Measurements from ENCODE around the gene MCHR1.

MCHR1 gene

GRCh38 chr22:40679964-40680818 lies 907 bp downstream of the MCHR1 start:
- peak; percentile 27 for DNase-seq (ENCODE audit: low read depth)
- no peak overlapping the region for H3K4me3 ChIP-seq (ENCODE audit: low read depth, low read length)
- TF ChIP-seq, protein P1, sequence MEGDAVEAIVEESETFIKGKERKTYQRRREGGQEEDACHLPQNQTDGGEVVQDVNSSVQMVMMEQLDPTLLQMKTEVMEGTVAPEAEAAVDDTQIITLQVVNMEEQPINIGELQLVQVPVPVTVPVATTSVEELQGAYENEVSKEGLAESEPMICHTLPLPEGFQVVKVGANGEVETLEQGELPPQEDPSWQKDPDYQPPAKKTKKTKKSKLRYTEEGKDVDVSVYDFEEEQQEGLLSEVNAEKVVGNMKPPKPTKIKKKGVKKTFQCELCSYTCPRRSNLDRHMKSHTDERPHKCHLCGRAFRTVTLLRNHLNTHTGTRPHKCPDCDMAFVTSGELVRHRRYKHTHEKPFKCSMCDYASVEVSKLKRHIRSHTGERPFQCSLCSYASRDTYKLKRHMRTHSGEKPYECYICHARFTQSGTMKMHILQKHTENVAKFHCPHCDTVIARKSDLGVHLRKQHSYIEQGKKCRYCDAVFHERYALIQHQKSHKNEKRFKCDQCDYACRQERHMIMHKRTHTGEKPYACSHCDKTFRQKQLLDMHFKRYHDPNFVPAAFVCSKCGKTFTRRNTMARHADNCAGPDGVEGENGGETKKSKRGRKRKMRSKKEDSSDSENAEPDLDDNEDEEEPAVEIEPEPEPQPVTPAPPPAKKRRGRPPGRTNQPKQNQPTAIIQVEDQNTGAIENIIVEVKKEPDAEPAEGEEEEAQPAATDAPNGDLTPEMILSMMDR (conservative IDR thresholded peaks at IDR 0.05; ENCODE audit: low read depth, low read length), result peak; percentile 31

GRCh38 chr22:40680819-40681183 lies 1.5 kb downstream of the MCHR1 start:
- TF ChIP-seq, protein P1 (conservative IDR thresholded peaks at IDR 0.05; ENCODE audit: low read depth, low read length), result no peak
- no peak for DNase-seq (ENCODE audit: low read depth)
- no peak overlapping the region for H3K4me3 ChIP-seq (ENCODE audit: low read depth, low read length)

DNA sequence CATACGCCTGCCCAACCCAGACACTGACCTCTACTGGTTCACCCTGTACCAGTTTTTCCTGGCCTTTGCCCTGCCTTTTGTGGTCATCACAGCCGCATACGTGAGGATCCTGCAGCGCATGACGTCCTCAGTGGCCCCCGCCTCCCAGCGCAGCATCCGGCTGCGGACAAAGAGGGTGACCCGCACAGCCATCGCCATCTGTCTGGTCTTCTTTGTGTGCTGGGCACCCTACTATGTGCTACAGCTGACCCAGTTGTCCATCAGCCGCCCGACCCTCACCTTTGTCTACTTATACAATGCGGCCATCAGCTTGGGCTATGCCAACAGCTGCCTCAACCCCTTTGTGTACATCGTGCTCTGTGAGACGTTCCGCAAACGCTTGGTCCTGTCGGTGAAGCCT lies 2.2 kb downstream of the MCHR1 start:
- TF ChIP-seq, protein P1 (conservative IDR thresholded peaks at IDR 0.05; ENCODE audit: low read depth, low read length), result no peak
- H3K4me3 ChIP-seq (ENCODE audit: low read depth, low read length), result no peak overlapping the region
- no peak for DNase-seq (ENCODE audit: low read depth)

GRCh38 chr22:40684728-40685127 lies 5.4 kb downstream of the MCHR1 start:
- TF ChIP-seq, protein P1 (conservative IDR thresholded peaks at IDR 0.05; ENCODE audit: low read depth, low read length), result no peak
- DNase-seq (ENCODE audit: low read depth), result no peak
- no peak overlapping the region for H3K4me3 ChIP-seq (ENCODE audit: low read depth, low read length)

DNA sequence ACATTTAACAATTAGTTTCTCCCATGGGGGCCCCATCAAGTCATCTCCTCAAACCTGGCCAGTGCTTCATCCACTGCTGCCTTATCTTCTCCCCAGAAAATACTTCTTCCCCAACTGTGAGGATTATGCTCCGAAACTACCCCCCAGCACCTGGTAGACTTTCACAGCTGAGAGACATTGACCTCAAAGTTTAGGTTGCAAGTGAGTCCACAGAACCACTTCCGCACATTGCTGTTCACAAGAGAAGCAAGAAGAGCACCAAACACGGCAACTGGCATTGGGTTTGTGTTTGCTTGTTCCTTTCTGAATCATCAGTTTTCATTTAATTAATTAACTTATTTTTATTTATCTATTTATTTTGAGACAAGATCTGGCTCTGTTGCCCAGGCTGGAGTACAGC lies 6.1 kb downstream of the MCHR1 start:
- no peak overlapping the region for H3K4me3 ChIP-seq (ENCODE audit: low read depth, low read length)
- no peak for DNase-seq (ENCODE audit: low read depth)
- TF ChIP-seq, protein P1 (conservative IDR thresholded peaks at IDR 0.05; ENCODE audit: low read depth, low read length), result no peak

DNA sequence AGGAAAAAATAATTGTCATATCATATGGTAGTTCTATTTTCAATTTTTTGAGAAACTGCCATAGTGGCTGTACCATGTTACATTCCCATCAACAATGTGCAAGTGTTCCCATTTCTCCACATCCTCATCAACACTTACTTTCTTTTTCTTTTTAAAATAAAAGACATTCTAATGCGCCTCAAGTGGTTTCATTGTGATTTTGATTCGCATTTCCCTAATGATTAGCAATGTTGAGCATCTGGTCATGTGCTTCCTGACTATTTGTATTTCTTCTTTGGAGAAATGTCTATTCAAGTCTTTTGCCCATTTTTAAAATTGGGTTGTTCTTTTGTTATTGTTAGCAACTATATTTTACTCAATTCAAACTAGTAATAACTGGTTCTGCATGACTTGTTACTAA lies 8.4 kb downstream of the MCHR1 start:
- no peak overlapping the region for H3K4me3 ChIP-seq (ENCODE audit: low read depth, low read length)
- TF ChIP-seq, protein P1 (conservative IDR thresholded peaks at IDR 0.05; ENCODE audit: low read depth, low read length), result no peak
- DNase-seq (ENCODE audit: low read depth), result no peak

GRCh38 chr22:40690370-40690769 lies 11.1 kb downstream of the MCHR1 start:
- H3K4me3 ChIP-seq (ENCODE audit: low read depth, low read length), result no peak overlapping the region
- no peak for DNase-seq (ENCODE audit: low read depth)
- TF ChIP-seq, protein P1 (conservative IDR thresholded peaks at IDR 0.05; ENCODE audit: low read depth, low read length), result no peak

All from choroid plexus epithelial cell (primary cell).